ENCODE data around the gene U2AF2.
A peak's percentile ranks its signal among the peaks of the same experiment; 100 is the strongest.

Gene U2AF2

GRCh38 chr19:55622242-55622969, 32.4 kb upstream of the U2AF2 start:
- no peak for DNase-seq

DNA sequence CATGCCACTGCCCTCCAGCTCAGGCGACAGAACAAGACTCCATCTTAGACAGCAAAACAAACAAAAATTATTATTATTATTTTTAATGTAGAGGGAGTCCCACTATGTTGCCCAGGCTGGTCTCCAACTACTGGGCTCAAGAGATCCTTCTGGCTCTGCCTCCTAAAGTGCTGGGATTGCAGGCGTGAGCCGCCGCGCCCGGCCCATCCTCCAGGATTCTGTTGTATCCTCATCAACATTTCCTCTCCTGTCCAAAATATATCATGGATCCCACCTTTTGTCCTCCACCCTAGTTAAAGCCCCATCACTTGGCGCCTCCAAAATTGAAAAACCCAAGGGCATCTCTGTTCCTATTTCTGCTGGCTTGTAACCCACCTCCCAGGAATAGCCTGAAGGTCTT, 31.7 kb upstream of the U2AF2 start:
- no peak for DNase-seq

DNA sequence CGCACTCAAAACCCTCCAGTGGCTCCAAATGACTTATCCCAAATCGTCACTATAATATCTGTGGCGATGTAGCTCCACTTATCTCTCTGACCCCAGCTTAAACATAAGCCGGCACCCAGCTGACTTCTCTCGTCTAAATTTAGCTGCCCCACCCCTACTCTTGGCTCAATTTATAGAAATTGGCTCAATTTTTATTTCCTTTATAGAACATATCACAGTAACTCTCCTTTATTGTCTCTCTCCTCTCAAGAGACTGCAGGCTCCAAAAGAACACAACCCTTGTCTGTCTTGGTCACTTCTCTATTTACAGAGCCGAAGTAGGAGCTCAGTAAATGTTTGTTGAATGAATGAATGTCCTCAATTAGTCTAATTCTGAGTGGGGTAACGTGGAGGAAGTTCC, 31.3 kb upstream of the U2AF2 start:
- no peak for DNase-seq

DNA sequence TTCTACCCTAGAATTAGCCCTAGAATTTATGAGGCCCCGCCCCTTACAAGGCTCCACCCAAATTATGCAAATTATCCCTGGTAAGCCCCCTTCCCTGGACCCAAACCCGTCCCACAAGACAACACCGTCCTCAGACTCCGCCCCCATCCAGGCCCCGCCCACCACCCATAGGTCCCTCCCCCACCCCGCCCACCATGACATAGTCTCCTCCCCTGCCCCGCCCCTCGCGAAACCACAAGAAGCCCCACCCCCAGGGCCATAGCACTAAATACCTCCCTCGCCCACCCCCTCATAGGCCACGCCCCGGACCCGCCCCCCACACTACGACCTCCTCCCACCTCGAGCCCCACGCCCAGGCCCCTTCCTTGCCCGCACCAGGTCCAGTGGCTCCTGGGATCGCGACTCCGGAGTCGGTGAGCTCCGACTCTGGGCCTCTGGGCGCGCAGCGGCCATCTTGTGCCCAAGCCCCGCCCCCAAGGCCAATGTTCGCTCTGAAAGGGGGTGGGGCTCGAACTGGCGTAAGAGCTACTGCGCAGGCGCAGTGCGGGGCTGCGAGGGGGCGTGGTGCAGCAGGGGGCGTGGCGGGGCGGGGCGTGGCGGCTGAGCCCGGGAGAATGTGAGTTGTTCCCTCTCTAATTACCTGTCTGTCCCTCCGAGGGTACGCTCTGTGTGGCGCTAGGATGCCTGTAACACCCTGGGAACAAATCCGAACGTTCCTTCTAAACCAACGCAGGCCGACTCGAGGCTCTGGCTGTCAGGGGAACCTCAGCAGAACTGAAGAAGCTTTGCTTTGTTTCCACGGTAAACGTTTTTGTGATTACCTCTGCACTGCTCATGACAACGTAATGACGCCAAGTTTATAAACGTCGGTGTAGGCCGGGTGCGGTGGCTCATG, 30.5 kb upstream of the U2AF2 start, which contains the start of gene ZNF784:
ZNF784 (minus strand) TSS at position 458 of the 895 bp plus-strand sequence; CDS start at position 453, 5 bp downstream.
- DNase-seq, result peak; percentile 93

- no peak for DNase-seq
These were observed 29.9 kb upstream of the U2AF2 start for GRCh38 chr19:55625004-55625326.

DNA sequence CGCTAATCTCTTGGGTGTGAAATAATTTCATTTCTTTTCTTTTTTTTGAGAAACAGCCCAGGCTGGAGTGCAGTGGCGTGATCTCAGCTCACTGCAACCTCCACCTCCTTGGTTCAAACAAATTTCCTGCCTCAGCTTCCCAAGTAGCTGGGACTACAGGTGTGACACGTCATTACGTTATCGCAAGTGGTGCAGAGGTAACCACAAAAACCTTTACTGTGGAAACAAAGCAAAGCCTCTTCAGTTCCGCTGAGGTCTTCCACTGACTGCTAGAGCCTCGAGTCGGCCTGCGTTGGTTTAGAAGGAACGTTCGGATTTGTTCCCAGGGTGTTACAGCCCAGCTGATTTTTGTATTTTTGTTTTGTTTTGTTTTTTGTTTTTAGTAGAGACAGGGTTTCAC, 28.5 kb upstream of the U2AF2 start:
- peak; percentile 52 for DNase-seq

- peak; percentile 88 for DNase-seq
These were observed 22.4 kb upstream of the U2AF2 start for GRCh38 chr19:55632463-55632834.

- no peak for DNase-seq
These were observed 21.0 kb upstream of the U2AF2 start for GRCh38 chr19:55633861-55634260.

GRCh38 chr19:55635334-55635717, 19.5 kb upstream of the U2AF2 start:
- peak; percentile 37 for DNase-seq

- no peak for DNase-seq
These were observed 18.9 kb upstream of the U2AF2 start for GRCh38 chr19:55635856-55636440.

DNA sequence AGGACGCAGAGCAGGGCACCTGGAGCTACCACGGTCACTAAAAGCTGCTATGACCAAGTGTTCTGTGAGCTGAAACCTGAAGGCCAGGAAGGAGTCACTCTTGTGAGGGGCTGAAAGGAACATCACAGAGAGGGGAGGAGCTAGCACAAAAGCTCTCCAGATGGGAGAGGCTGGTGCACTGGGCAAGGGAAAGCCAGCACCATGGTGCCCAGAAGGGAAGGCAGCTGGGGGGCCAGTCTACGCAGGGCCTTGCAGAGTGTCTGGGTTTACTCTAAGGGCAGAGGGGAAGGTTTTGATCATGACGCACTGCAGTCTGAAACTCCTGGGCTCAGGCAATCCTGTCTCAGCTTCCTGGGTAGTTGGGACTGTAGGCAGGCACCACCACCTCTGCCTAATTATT, 18.1 kb upstream of the U2AF2 start:
- no peak for DNase-seq

GRCh38 chr19:55637534-55637933, 17.3 kb upstream of the U2AF2 start:
- no peak for DNase-seq

DNA sequence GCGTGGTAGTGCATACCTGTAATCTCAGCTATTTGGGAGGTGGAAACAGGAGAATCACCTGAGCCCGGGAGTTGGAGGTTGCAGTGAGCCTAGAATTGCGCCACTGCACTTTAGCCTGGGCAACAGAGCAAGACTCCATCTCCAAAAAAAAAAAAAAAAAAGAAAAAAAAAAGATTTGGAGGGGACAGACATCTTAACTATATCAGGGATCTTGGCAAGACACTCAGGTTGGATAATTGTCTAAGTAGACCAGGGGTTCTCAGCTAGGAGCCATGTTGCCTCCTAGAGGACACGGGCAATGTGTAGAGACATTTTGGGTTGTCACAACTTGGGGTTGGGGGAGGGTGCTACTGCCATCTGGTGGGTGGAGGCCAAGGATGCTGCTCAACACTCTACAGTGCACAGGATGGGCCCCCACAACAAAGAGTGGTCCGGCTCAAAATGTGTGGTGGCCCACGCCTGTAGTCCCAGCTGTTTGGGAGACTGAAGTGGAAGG, 15.9 kb upstream of the U2AF2 start:
- DNase-seq, result peak; percentile 74

DNA sequence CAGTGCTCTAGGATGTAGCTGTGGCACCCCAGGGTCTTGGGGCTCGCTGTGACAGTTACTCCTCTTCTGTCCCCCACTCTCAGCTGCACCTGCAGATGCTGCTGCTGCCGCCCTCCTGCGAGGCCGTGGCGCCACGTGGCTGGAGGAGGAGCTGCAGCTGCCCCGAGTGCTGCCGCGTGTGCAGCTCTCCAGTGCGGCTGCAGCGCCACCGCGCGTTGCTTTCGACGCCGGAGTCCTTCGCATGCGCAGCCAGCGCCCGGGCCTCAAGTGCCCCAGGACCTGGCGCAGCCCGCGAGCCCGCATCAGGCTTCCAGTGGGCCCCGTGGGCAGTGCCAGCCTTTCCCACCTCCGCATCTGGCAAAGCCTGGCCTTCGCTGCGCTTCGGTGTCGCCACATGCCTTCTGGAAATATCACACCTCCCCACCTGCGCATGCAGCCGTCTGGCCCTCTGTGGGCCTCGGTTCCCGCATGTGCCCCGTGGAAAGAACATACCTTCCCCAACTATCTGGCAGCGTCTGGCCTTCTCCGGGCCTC, 14.7 kb upstream of the U2AF2 start:
- DNase-seq, result peak; percentile 82

DNA sequence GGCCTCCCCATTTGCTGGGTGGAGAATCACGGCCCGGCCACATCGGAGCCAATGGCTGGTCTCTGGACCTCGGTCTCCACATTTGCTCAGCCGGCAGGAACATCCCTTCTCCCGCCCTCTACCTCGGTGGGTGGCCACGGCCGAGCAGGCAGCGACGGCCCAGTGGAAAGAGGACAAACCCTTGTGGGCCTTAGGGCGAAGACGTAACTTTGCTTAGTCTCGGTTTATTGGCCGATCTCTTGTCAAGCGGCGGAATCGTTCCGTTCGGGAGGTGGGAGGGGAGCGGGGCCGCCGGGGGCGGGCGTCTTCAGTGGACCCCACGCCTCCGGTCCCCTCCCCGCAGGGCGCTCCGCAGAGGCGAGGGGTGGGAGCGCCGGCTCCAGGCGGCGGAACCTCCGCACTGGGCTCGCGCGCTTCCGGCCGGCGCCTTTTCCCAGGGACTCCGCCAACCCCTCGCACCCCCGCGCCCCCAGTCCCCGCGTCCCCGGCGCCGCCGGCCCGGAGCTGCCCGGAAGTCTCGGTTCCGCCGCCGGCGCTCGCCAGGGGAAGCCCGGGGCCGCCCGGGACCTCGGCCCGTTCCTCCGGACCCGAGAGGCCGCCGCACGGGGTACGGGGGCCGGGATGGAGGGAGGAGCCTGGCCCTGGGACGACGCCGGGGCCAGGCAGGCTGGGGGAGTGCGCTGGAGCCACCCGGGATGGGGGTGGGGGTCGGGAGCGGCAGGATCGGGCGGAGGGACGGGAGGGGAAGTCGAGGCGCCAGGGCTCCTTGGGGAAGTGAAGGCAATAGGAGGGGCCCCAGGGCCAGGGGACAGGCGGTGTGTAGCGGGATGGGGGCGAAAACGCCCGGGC, 14.0 kb upstream of the U2AF2 start, which contains the start of gene ZNF580:
ZNF580 (plus strand) TSS at position 426 of the 849 bp plus-strand sequence. CDS start 1,507 bp downstream, outside the sequence.
- peak; percentile 67 for DNase-seq

GRCh38 chr19:55641426-55642152, 13.2 kb upstream of the U2AF2 start:
- DNase-seq, result no peak

GRCh38 chr19:55642153-55643002, 12.5 kb upstream of the U2AF2 start:
- peak; percentile 38 for DNase-seq

DNA sequence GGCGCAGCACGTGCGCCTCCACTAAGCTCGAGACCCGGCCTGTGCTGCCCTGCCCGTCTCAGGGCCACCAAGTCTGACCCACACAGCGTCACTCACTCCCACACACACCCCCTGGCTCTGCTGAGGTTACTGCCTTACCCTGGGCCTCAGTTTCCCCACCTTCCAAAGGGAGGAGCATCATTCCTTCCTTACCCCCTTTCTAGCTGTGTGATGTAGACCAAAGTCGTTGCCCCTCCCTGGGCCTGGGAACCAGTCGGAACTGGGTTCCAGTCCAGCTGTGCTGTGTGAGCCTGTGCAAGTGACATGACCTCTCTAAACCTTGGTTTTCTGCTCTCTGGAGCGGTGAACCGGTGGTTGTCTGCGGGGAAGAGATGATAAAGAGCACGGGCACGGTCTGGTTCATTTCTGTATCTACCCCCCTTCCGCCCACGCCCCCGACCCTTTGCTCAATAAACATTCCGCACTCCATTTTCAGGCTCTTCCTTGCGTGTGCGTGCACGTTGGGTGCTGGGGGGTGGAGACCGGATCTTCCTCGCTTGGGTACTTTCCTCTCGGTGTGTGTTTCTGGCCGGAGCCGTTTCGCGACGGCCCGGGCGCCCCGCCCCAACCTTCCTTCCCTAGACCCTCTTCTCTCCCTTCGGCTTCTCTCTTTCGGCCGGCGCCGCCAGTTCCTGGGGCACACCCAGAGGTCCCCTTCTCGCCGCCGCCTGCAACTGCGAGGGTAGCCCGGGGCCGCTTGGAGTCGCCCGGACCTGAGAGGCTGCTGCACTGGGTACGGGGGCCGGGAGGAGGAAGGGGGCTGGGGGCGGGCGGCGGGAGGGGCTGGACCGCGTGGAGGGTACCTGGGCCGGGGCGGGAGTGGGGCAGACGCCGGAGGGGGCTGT, 11.6 kb upstream of the U2AF2 start, which contains the start of gene ZNF581:
ZNF581 (plus strand) TSS at position 647 of the 884 bp plus-strand sequence. CDS start 923 bp downstream, outside the sequence.
- peak; percentile 87 for DNase-seq

DNA sequence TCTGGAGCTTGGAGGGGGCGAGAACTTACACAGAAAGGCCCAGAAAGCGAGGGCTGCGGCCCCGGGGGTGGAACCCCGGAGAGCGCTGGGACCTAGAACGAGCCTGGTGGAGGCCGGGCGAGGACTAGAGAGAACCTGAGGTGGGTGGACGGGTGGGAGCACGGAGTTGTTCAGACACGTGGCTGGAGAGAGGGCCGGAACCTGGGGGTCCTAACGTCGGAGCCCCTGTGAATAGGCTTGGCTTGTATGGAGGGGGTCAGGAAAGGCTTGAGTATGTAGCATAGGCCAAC, 11.0 kb upstream of the U2AF2 start:
- DNase-seq, result no peak
